ENCODE measurements around the gene UST. TPM values are rescaled to one million over a fixed set of nuclear protein-coding genes. Genes with fewer than 3 reads are reported as not detected.

Gene UST
- total and polyA plus RNA-seq, 9 of the 15 experiments (the other 6 are each of a cell fraction or from before 2014, with no cell fraction given), result 0.04 to 0.10 TPM; not detected in 7

GRCh38 chr6:149026530-149026942 is 279.7 kb downstream of the UST start (continued):
- TF ChIP-seq ZNF134 (CRISPR knock-in tag; conservative IDR thresholded peaks at IDR 0.05), result no peak
- TF ChIP-seq RAD21 (CRISPR knock-in tag; conservative IDR thresholded peaks at IDR 0.05 in 1 of 2, IDR thresholded peaks at IDR 0.05 in 1 of 2), result peak in 1 of 2 experiments; percentile 79; a peak in 2 of 4 replicates
- peak; percentile 11; the same call in 1 of the 2 replicates for TF ChIP-seq MAFK (IDR thresholded peaks at IDR 0.05; ENCODE audit: low read length)
- TF ChIP-seq ZNF696 (CRISPR knock-in tag; conservative IDR thresholded peaks at IDR 0.05), result no peak
- peak; percentile 79; the same call in 1 of the 2 replicates for TF ChIP-seq ATF2 (CRISPR knock-in tag; IDR thresholded peaks at IDR 0.05)
- TF ChIP-seq EHMT2 (IDR thresholded peaks at IDR 0.05), result peak; percentile 46; the same call in 1 of the 2 replicates

DNA sequence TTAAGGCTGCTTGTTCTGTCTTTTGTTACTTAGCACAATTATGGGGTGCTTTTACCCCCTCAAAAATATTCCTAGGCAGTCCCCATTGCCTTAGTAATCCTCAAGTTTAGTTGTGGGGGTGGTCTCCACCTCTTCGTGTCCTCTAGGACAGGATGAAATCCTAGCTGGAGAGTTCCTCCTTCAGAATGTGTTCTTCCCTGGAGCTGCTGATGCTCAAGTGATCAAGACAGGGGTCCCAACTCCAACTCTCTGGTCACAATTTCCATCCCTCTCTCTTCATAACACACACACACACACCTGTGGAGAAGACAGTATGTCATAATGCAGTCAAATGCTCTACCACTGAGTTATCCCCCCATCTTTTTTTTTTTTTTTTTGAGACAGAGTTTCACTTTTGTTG is 280.7 kb downstream of the UST start:
- Histone ChIP-seq H3K4me3 (no peak overlapping the region), H3K27ac (ENCODE audit: extremely low read depth, low read depth, low read length) (no peak overlapping the region), H3K4me2 (ENCODE audit: insufficient read depth, low read length) (no peak overlapping the region), H3K9me1 (ENCODE audit: control insufficient read depth, insufficient read depth, low read length) (no peaks in the 10 kb centered on the region), H3K9ac (ENCODE audit: insufficient read depth in 1 of 2, low read depth in 2 of 2, low read length in 2 of 2) (no peak overlapping the region), H3K27me3 (ENCODE audit: control insufficient read depth in 2 of 2, insufficient read depth in 2 of 2, low read length in 2 of 2) (peaks cover 8 to 14% of the 10 kb centered on the region in 2 experiments; a peak in 4 of 5 replicates), H2AFZ (ENCODE audit: low read depth, low read length) (no peak overlapping the region), H4K20me1 (replicated peaks; ENCODE audit: control insufficient read depth, insufficient read depth, low read length) (no peaks in the 10 kb centered on the region), H3K79me2 (ENCODE audit: control insufficient read depth, insufficient read depth, low read length) (no peaks in the 10 kb centered on the region), H3K36me3 (ENCODE audit: control insufficient read depth, insufficient read depth, low read length) (no peaks in the 10 kb centered on the region), H3K9me3 (replicated peaks; ENCODE audit: control insufficient read depth, insufficient read depth, low read depth, low read length) (0 out of 2 replicates have a peak, but pooled peaks cover 2% of the 10 kb centered on the region), H3K4me1 (replicated peaks in 1 of 2; ENCODE audit: control insufficient read depth in 2 of 2, insufficient read depth in 2 of 2, low read length in 2 of 2) (0 out of 5 replicates have a peak, but pooled peaks cover 0 to 3% of the 10 kb centered on the region in 2 experiments)
- FAIRE-seq, result no peak
- ATAC-seq, result no peak
- intact Hi-C loops (cut with micrococcal nuclease) (loop anchor here (5.0 kb wide), 3 partner anchors 465 to 900 kb away; no protein-coding TSS in a partner anchor), in situ Hi-C loops (cut with MboI) (loop anchor here (25.0 kb wide), 1 partner anchor 885 kb away; the partner anchor contains the start of gene RAET1G)
- ChIA-PET CTCF (ENCODE audit: low intra/inter-chr PET ratio) (interaction anchor here (0.7 kb wide), 1 partner anchor 329 kb away, joined by 3 read pairs; no protein-coding TSS in a partner anchor), POLR2A (interaction anchor here (0.9 kb wide), 1 partner anchor 35 kb away, joined by 3 read pairs; no protein-coding TSS in a partner anchor)
- WGBS (ENCODE audit: insufficient coverage, low coverage, missing lambda C conversion rate), result 0% methylated on average over 1 of the region's 1 CpG
- BruUV-seq (replicated peaks), result no TSS peak
- DNase-seq (ENCODE audit: extremely low read depth in 1 of 4, low spot score in 3 of 4), result no peak
- TF ChIP-seq ARID4B (CRISPR knock-in tag; IDR thresholded peaks at IDR 0.05), result no peak
- TF ChIP-seq THRA (IDR thresholded peaks at IDR 0.05), result no peak
- no peak for TF ChIP-seq FOXK2 (conservative IDR thresholded peaks at IDR 0.05 in 1 of 2, IDR thresholded peaks at IDR 0.05 in 1 of 2; ENCODE audit: low read depth in 2 of 2)
- TF ChIP-seq, protein P1, sequence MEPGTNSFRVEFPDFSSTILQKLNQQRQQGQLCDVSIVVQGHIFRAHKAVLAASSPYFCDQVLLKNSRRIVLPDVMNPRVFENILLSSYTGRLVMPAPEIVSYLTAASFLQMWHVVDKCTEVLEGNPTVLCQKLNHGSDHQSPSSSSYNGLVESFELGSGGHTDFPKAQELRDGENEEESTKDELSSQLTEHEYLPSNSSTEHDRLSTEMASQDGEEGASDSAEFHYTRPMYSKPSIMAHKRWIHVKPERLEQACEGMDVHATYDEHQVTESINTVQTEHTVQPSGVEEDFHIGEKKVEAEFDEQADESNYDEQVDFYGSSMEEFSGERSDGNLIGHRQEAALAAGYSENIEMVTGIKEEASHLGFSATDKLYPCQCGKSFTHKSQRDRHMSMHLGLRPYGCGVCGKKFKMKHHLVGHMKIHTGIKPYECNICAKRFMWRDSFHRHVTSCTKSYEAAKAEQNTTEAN (CRISPR knock-in tag; IDR thresholded peaks at IDR 0.05), result no peak
- TF ChIP-seq BACH1 (tag; IDR thresholded peaks at IDR 0.05), result no peak
- TF ChIP-seq ZNF785 (CRISPR knock-in tag; IDR thresholded peaks at IDR 0.05), result no peak
